Measurements from ENCODE around the gene SPACA4.
A peak's percentile ranks its signal among the peaks of the same experiment; 100 is the strongest.
"Not testable (repeated sequence)": the region's sequence is repeated elsewhere in the genome, so short reads cannot be mapped to it uniquely, and the experiment has no call there.

SPACA4 gene

DNA sequence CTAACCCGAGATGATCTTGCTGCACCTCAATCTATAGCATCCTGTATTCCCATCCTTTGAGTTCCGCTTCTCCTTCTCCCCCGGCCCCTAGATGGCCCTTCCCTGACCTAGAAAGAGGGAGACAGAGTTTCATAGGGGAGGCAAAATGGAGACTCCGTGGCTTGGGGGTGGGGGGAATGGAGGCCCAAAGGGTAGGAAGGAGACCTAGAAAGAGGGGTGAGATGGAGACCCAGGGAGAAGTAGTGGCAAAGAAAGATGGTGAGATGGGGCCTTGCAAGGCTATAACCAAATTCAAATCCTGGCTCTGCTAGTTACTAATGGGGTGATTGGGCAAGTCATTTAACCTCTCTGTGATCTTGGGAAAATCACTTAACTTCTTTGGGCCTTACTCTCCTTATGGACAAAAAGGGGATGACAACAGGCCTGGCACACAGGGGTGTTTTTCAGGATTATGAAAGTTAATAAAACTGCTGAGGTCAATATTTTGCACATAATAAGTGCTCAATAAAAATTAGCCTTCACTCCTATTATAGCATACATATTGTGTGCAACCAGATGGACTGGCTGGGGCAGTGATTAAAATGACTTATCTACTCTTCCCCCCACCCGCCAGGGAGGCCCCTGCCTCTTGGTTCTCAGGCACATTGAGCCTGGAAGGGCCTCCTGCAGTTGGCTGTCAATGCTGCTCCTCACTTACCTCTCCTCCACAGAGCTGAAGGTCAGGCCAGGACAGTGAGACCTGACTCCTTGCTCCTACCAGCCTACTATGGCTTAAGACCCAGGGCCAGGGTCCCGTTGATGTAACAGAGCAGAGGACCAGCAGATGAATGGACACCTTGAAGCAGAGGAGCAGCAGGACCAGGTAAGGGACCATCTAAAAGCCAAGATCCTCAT lies 13.4 kb downstream of the SPACA4 start:
- no peak for DNase-seq

DNA sequence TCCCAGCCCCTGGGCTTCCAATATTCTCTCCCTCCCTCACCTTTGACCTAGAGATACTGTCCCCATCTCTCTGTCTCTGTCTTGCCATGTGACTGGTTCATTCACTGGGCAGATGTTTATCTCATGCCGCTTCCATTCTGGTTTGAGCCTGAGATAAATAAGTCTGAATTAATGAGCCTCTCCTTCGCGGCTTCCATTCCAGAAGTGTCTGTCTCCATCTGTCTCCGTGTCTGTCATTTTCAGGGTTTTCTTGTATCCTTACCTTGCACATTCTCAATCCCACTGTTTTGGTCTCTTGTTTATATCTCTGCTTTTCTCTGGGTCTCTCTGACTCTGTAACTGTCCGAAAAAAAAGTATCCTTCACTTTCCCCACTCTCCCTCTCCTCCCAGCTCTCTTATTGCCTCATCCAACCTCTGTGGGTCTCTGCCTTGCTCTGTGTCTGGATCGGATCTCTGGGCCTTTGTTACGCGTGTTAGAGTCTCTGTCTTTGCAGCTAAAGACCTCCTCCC lies 17.1 kb downstream of the SPACA4 start:
- no peak for DNase-seq

DNA sequence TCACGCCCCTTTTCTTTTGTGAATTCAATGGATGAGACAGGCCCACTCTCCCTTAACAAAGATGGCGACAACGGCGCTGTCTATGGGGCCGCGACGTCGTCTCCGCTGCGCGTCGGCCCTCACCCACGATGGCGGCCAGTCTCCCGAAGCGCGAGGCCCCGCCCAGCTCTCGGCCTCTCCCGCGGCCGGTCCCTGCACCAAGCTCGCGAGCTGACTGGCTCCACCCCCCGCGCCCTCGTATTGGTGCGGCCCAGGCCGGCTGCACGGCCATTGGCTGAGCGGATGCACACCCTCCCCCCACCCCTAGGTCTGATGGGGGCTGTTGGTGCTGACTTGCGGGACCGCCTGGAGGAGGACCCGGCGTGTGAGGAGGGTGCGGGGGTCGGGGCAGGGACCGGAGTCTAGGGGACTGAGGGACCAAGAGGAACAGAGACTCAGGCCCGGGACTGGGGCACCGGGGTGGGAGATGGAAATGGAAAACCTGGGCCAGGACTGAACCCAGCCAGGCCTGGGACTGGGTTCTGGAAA lies 17.6 kb downstream of the SPACA4 start:
- DNase-seq = peak; percentile 97 to 98

DNA sequence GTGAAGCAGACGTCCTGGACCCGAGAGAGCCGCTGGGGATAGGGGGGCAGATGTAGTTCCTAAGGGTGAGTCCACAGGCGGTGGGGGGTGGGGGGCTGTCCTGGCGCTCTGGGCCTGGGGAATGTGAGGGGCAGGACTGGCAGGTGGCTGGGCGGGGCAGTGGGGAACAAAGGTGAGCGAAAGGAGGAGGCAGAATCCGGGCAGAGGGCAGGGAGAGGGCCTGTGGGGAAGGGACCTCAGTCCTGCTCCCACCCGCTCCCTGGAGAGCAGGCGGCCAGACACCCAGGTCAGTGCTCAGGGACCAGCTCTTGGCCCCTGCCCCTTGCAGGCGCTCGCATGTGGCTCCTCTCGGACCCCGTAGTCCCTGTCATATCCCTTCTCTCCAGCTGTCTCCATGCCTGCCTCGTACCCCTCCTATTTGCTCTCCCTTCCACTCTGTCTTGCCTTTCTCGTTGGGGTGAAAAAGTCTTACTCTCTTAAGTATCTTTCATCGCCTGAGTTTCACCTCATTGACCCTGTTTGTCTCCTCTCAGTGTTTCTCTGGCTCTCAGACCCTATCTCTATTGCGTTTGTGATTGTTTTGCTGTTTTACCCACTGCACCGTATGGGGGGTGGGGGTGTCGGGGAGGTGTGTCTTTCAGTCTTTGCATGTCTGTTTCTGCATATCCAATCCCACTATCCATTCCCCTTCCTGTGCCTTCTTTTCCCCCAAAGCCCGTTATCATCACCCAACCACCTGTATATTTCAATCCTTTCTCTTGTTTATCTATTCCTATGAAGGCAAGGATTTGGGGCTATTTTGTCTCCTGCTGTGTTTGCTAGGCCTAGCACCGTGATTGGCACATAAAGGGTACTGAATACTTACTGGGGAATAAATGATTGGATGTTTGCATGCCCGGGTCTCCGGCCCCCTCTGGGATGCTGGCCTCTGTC lies 18.5 kb downstream of the SPACA4 start:
- no peak for DNase-seq

DNA sequence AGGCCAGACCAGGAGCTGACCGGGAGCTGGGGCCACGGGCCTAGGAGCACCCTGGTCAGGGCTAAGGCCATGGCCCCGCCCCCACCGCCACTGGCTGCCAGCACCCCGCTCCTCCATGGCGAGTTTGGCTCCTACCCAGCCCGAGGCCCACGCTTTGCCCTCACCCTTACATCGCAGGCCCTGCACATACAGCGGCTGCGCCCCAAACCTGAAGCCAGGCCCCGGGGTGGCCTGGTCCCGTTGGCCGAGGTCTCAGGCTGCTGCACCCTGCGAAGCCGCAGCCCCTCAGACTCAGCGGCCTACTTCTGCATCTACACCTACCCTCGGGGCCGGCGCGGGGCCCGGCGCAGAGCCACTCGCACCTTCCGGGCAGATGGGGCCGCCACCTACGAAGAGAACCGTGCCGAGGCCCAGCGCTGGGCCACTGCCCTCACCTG lies 19.4 kb downstream of the SPACA4 start:
- DNase-seq = no peak

DNA sequence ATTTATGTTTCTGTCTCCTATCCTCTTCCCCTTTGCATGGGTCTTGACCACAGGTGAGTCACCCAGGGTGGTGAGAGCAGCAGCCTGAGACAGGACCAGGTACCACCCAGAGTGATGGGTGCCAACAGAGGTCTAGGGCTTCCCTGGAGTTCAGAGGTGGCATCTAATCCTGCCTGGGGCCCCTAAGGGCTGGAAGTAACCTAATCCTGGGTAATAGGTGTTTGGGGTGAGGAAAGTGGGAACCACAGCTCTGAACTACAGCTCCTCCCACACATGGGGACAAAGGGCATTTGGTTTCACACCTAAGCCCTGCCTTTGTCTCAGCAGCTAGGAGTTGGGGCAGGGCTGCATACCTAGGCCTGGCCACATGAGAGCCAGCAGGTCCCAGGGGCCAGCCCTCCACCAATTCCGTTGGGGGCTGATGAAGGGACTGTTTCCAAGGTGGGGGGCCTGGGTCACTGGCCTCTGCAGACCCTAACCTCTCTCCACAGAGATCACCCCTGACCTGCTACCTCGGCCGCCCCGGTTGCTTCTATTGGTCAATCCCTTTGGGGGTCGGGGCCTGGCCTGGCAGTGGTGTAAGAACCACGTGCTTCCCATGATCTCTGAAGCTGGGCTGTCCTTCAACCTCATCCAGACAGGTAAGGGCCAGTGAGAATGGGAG lies 20.8 kb downstream of the SPACA4 start:
- no peak for DNase-seq

DNA sequence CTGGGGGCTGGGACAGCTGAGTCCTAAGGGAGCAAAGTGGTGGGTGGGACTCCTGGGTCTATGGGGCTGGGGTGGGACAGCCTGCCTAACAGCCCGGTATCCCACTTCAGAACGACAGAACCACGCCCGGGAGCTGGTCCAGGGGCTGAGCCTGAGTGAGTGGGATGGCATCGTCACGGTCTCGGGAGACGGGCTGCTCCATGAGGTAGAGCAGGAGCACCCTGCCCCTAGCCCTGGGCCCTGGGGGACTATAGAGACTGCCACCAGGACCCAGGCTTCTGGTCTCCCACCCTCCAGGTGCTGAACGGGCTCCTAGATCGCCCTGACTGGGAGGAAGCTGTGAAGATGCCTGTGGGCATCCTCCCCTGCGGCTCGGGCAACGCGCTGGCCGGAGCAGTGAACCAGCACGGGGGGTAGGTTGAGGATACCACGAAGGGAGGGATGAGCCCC lies 21.3 kb downstream of the SPACA4 start:
- DNase-seq = no peak

DNA sequence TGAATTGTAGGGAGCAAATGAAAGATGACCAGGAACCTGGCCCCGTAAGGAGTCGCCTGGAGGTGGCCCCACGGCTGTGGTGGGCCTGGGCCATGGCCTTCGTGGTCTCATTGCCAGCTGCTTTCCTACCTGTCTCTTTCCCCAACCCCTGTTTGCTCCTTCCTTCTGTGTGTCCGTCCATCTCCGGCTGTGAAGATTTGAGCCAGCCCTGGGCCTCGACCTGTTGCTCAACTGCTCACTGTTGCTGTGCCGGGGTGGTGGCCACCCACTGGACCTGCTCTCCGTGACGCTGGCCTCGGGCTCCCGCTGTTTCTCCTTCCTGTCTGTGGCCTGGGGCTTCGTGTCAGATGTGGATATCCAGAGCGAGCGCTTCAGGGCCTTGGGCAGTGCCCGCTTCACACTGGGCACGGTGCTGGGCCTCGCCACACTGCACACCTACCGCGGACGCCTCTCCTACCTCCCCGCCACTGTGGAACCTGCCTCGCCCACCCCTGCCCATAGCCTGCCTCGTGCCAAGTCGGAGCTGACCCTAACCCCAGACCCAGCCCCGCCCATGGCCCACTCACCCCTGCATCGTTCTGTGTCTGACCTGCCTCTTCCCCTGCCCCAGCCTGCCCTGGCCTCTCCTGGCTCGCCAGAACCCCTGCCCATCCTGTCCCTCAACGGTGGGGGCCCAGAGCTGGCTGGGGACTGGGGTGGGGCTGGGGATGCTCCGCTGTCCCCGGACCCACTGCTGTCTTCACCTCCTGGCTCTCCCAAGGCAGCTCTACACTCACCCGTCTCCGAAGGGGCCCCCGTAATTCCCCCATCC lies 22.1 kb downstream of the SPACA4 start:
- DNase-seq = no peak

DNA sequence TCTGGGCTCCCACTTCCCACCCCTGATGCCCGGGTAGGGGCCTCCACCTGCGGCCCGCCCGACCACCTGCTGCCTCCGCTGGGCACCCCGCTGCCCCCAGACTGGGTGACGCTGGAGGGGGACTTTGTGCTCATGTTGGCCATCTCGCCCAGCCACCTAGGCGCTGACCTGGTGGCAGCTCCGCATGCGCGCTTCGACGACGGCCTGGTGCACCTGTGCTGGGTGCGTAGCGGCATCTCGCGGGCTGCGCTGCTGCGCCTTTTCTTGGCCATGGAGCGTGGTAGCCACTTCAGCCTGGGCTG lies 22.7 kb downstream of the SPACA4 start:
- no peak for DNase-seq

DNA sequence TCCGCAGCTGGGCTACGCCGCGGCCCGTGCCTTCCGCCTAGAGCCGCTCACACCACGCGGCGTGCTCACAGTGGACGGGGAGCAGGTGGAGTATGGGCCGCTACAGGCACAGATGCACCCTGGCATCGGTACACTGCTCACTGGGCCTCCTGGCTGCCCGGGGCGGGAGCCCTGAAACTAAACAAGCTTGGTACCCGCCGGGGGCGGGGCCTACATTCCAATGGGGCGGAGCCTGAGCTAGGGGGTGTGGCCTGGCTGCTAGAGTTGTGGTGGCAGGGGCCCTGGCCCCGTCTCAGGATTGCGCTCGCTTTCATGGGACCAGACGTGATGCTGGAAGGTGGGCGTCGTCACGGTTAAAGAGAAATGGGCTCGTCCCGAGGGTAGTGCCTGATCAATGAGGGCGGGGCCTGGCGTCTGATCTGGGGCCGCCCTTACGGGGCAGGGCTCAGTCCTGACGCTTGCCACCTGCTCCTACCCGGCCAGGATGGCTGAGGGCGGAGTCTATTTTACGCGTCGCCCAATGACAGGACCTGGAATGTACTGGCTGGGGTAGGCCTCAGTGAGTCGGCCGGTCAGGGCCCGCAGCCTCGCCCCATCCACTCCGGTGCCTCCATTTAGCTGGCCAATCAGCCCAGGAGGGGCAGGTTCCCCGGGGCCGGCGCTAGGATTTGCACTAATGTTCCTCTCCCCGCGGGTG lies 23.2 kb downstream of the SPACA4 start:
- DNase-seq = no peak

DNA sequence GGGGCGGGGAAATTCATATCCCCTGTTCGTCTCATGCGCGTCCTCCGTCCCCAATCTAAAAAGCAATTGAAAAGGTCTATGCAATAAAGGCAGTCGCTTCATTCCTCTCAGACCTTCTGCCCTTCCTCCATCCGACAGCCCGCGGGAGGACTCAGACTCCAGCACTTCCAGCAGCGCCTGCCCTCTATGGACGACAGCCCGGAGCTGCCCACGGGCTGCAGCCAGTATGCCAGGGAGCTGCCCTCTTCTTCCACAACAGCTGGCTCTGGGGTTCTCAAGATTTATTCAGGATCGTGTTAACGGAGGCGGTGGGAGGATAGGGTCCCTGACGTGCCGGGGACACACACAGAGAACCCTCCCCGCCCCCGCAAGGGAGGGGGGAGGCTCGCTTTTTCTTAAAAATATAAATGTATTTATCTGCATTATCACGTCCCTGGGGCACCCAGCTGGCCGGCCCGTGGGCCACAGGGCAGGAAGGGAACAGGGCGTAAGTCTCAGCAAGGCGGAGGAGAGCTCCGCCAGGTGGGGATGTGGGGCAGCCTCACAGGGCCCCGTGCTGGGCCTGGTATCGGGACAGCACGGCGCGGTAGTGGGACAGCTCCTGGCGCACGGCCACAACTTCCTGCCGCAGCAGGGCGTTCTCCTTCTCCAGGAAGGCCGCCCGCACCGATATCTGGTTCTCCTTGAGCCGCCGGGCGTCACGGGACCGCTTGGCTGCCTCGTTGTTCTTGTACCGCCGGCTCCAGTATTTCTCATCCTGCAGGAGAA lies 23.9 kb downstream of the SPACA4 start:
- no peak for DNase-seq

DNA sequence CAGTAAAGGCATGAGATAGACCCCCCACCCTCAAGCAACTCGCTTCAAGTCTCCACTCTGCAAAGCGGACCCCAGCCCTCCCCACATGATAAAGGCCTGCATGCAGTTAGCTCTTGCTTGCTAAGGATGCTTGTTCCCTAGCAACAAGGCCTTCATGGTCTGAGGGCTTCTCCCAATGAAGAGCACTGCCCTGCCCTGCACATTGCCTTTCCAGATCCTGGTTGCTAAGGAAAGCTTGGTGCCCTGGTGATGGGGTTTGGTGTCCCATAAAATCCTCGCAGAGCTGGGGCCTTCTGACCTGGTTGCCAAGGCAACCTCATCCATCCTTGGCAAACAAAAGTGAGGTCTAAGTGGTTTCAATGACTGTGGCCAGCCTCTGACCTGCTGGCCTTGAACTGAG lies 24.7 kb downstream of the SPACA4 start:
- DNase-seq = no peak

DNA sequence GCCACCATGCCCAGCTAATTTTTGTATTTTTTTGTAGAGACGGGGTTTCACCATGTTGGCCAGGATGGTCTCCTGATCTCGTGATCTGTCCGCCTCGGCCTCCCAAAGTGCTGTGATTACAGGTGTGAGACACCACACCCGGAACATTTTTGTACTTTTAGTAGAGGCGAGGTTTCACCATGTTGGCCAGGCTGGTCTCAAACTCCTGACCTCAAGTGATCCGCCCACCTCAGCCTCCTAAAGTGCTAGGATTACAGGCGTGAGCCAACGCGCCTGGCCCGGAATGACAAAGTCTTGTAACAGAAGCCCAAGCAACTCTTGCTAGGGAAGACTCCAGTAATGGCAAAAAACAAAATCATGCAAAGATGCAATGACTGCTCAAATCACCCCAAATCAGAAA lies 25.7 kb downstream of the SPACA4 start:
- DNase-seq = not testable (repeated sequence)

DNA sequence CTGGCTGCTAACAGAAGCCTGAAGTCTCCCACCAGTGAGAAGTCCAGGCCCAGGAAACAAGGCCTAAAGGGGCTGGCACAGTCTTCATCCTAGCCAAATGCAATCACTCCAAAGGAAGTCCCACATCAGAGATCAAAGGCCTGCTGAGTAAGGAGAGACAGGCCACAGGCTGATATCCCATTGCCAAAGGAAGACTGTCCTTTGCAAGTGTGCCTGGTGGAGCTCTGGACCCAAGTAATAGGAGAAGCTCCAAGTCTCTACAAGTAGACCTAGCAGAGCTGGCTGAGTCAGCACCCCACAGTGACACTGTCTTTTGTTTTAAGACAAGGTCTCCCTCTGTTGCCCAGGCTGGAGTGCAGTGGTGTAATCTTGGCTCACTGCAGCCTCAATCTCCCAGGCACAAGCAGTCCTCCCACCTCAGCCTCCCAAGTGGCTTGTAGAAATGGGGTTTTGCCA lies 26.2 kb downstream of the SPACA4 start:
- no peak for DNase-seq

DNA sequence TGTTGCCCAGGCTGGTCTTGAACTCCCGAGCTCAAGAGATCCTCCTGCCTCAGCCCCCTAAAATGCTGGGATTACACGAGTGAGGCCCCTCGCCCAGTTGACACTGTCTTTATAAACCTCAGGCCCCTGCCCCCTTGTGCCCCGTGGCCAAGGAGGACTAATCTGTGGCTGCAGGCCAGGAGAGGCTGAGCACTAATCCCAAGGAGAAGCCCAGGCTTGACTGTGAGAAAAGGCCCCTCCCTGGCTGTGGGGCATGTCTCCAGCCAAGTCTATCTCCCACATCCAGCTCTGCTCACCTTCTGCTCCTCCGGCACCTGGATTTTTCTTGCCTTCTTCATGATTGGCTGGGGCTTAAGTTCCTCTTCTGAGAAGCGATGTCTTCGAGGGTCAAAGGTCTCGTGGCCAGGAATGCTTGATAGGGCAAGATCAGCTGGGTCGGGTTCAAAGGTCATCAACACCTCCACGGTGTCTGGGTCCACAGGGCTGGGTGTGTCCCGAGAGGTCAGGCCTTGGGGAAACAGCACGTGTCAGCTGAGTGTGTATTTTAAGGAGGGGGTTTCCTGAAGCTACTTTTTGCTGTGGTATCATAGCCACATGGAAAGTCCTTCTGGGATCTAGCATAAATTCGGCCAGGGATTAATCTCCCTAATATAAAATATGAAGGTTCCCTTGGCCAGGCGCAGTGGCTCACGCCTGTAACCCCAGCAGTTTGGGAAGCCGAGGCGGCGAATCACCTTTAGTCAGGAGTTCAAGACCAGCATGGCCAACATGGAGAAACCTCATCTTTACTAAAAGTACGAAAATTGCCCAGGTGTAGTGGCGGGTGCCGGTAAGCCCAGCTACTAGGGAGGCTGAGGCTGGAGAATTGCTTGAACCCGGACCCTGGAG lies 26.9 kb downstream of the SPACA4 start:
- no peak for DNase-seq

DNA sequence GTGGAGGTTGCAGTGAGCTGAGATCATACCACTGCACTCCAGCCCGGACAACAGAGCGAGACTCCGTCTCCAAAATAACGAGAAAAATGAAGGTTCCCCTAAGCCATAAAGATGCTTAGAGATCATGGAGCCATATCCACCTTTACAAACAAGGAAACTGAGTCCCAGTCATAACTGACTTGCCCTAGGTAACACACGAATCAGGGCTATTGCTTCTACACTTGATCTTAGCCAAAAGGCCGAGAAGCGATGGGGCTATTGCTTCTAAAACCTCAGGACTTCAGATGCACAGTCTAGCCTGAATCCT lies 27.4 kb downstream of the SPACA4 start:
- DNase-seq = no peak

DNA sequence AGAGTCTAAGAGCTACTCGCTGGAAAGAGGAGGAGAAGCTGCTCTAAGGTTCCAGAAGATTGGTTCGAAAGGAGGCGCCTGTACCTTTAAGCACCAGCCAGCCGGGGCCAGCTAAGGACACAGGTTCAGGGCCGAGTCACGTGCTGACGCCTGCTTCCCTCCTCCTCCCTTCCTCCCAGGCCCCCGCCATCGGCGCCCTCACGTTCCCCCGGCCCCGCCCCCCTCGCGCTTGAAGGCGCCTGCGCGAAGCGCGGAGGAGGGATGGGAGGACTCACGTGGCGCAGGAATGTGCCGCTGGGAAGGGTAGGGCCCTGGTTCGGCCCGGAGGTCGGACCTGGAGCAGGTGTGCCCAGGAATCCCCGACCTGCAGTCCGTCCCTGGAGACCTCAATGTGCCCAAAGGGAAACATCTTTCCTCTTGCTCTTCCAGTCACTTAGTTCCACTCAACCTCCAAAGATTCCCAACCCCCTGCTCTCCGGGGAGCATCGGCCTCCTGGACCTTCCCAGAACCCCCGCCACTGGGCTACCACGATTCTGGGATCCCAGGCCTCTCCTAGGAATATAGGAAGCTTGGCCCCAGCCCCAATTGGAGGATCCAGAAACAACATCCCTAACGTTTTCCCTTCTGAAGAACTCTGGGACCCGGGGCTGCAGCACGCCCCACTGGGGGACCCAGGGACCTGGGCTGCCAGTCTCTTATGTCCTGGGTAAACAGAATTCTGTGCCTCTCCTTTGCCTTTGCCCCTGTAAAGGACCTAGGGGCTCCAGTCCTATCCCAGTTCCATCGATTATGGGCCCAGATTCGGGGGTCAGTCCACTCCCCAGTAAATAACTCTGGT lies 28.1 kb downstream of the SPACA4 start:
- peak; percentile 93 to 94 for DNase-seq

DNA sequence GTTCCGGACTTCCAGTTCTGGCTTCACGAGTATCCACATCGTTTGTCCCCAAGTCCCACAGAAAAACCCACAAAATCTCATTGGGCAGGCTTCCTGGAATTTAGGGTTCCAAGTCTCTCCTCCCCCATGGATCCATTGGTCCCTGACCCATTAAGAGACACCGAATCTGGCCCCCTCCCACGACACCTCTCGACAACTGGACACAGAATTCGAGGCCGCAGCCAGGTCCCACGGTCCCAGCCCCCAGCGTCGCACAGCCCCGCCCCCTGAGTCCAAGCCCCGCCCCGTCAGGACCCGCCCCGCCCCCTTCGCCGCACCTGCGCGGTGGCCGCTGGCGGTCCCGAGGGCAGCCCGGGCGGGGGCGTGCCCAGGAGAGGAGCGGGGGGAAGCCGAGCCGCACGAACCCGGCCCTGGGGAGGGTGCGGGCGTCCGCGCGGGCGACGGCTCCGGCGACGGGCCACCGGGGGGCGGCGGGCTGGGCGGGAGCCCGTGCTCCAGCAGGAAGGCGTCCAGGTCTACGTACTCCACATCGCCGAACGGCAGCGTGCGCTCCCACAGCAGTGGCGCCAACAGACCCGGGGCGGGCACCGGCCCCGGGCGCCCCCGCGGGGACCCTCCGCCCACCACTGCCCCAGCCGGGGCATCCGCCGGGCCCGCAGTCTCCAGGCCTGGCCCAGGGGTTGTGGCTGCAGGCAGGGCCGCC lies 28.9 kb downstream of the SPACA4 start:
- peak; percentile 64 to 78 for DNase-seq

All from CD4-positive, alpha-beta T cell treated with Interferon alpha-2 for 1 hour (primary cell).